Cardiac muscle cell (in vitro differentiated cells and primary cell): ENCODE measurements around the gene ADAMTS16. TPM values are rescaled to one million over a fixed set of nuclear protein-coding genes. Genes with fewer than 3 reads are reported as not detected.

ENCODE experiments used
- DNase-seq, 2 donors: peaks; one replicate each; pipeline versions ENCODE4 v3.0.0 to v3.0.0-alpha.2; 2010 to 2017; ENCODE audit warnings: low read depth in 1 of 2, low spot score in 1 of 2
- H3K27ac ChIP-seq: fragments of 200-600 bp; sonication (generic); 2 replicates; pipeline ENCODE4 v1.5.1; 2016
- H3K27me3 ChIP-seq: fragments of 200-600 bp; sonication (generic); 2 replicates; pipeline ENCODE4 v1.6.0; 2016; ENCODE audit warnings: control low read depth
- H3K36me3 ChIP-seq: fragments of 200-600 bp; sonication (generic); 2 replicates; pipeline ENCODE4 v1.5.1; 2016; ENCODE audit warnings: control low read depth
- H3K4me1 ChIP-seq: fragments of 200-600 bp; sonication (generic); 2 replicates; pipeline ENCODE4 v1.8.1; 2017; ENCODE audit warnings: low read depth, mild to moderate bottlenecking, mixed run types
- H3K4me3 ChIP-seq: fragments of 200-600 bp; sonication (generic); 2 replicates; pipeline ENCODE4 v1.5.1; 2016; ENCODE audit warnings: mild to moderate bottlenecking
- H3K9me3 ChIP-seq: fragments of 200-600 bp; sonication (generic); 2 replicates; pipeline ENCODE4 v1.5.1; 2017; ENCODE audit warnings: low read depth, mild to moderate bottlenecking, control low read depth
- CTCF ChIP-seq: IDR thresholded peaks from 2 replicates; pipeline ENCODE4 v1.5.1; 2012; ENCODE audit warnings: low read depth, mild to moderate bottlenecking, low read length
- polyA plus RNA-seq: library from polyadenylated mRNA; unstranded; fragments of >200 nt; fragmentation: Nextera tagmentation; extraction: Ambion mirVana; gene quantifications from 2 replicates; pipeline ENCODE4 v1.2.1, GENCODE V29; 2016
- total RNA-seq: library from RNA; depleted of rRNA; stranded (reverse); fragments of >200 nt; gene quantifications from 2 replicates; pipeline ENCODE4 v1.2.3, GENCODE V29; 2016

ADAMTS16 gene
- total and polyA plus RNA-seq, 2 experiments from 2014 or later: not detected

GRCh38 chr5:5306696-5307095, 166.6 kb downstream of the ADAMTS16 start:
- Histone ChIP-seq H3K36me3 (no peaks in the 10 kb centered on the region), H3K27me3 (no peaks in the 10 kb centered on the region), H3K9me3 (no peaks in the 10 kb centered on the region), H3K27ac (no peak overlapping the region), H3K4me3 (no peak overlapping the region), H3K4me1 (no peaks in the 10 kb centered on the region)
- TF ChIP-seq CTCF: no peak
- peak in 1 of 2 donors; percentile 45 for DNase-seq

- H3K27ac ChIP-seq: no peak overlapping the region
- no peak for TF ChIP-seq CTCF
- no peaks in the 10 kb centered on the region for H3K27me3 ChIP-seq
- H3K4me1 ChIP-seq: no peaks in the 10 kb centered on the region
- no peak overlapping the region for H3K4me3 ChIP-seq
- no peaks in the 10 kb centered on the region for H3K9me3 ChIP-seq
- DNase-seq: no peak
- no peaks in the 10 kb centered on the region for H3K36me3 ChIP-seq
Observed at GRCh38 chr5:5308319-5308718, 168.2 kb downstream of the ADAMTS16 start.

- Histone ChIP-seq H3K27me3 (no peaks in the 10 kb centered on the region), H3K27ac (no peak overlapping the region), H3K36me3 (no peaks in the 10 kb centered on the region), H3K9me3 (no peaks in the 10 kb centered on the region), H3K4me1 (no peaks in the 10 kb centered on the region), H3K4me3 (no peak overlapping the region)
- TF ChIP-seq CTCF: no peak
- no peak for DNase-seq
Observed at GRCh38 chr5:5309645-5310044, 169.5 kb downstream of the ADAMTS16 start.

- TF ChIP-seq CTCF: no peak
- DNase-seq: no peak
- Histone ChIP-seq H3K4me3 (no peak overlapping the region), H3K27me3 (no peaks in the 10 kb centered on the region), H3K27ac (no peak overlapping the region), H3K4me1 (no peaks in the 10 kb centered on the region), H3K9me3 (no peaks in the 10 kb centered on the region), H3K36me3 (no peaks in the 10 kb centered on the region)
Observed at GRCh38 chr5:5313101-5313635, 173.0 kb downstream of the ADAMTS16 start.

- DNase-seq: no peak
- Histone ChIP-seq H3K4me1 (no peaks in the 10 kb centered on the region), H3K4me3 (no peak overlapping the region), H3K36me3 (no peaks in the 10 kb centered on the region), H3K27ac (no peak overlapping the region), H3K9me3 (no peaks in the 10 kb centered on the region), H3K27me3 (no peaks in the 10 kb centered on the region)
- no peak for TF ChIP-seq CTCF
Observed at GRCh38 chr5:5314166-5314565, 174.0 kb downstream of the ADAMTS16 start.

- Histone ChIP-seq H3K4me3 (no peak overlapping the region), H3K9me3 (no peaks in the 10 kb centered on the region), H3K27me3 (no peaks in the 10 kb centered on the region), H3K4me1 (no peaks in the 10 kb centered on the region), H3K36me3 (no peaks in the 10 kb centered on the region), H3K27ac (no peak overlapping the region)
- no peak for TF ChIP-seq CTCF
- DNase-seq: no peak
Observed at GRCh38 chr5:5314626-5315025, 174.5 kb downstream of the ADAMTS16 start.
